HEK293 (cell line): ENCODE results near the gene GABRR1.

Source experiments
- EGR2 ChIP-seq: fragments of 450-650 bp; formaldehyde crosslinking; IDR thresholded peaks from 2 replicates; pipeline ENCODE4 v1.5.1; 2016; ENCODE audit warnings: low read depth, missing biosample characterization, missing genetic modification characterization
- GLIS1 ChIP-seq: fragments of 450-650 bp; formaldehyde crosslinking; IDR thresholded peaks from 2 replicates; pipeline ENCODE4 v1.5.1; 2016; ENCODE audit warnings: missing biosample characterization, missing genetic modification characterization
- KLF1 ChIP-seq: fragments of 450-650 bp; formaldehyde crosslinking; IDR thresholded peaks from 2 replicates; pipeline ENCODE4 v1.5.1; 2016; ENCODE audit warnings: missing biosample characterization, missing genetic modification characterization
- KLF8 ChIP-seq: fragments of 450-650 bp; formaldehyde crosslinking; IDR thresholded peaks from 2 replicates; pipeline ENCODE4 v1.5.1; 2016; ENCODE audit warnings: missing biosample characterization, missing genetic modification characterization
- KLF9 ChIP-seq: fragments of 450-650 bp; formaldehyde crosslinking; IDR thresholded peaks from 2 replicates; pipeline ENCODE4 v1.5.1; 2016; ENCODE audit warnings: missing biosample characterization, missing genetic modification characterization, low read depth
- OSR2 ChIP-seq: fragments of 450-650 bp; formaldehyde crosslinking; IDR thresholded peaks from 2 replicates; pipeline ENCODE4 v1.5.1; 2016; ENCODE audit warnings: missing biosample characterization, missing genetic modification characterization
- SETDB1 ChIP-seq: IDR thresholded peaks from one replicate; pipeline ENCODE4 v1.6.1; 2017; ENCODE audit warnings: mild to moderate bottlenecking, low read length, moderate library complexity, mixed read lengths; ENCODE audit not compliant: insufficient read length
- SP2 ChIP-seq: fragments of 450-650 bp; formaldehyde crosslinking; IDR thresholded peaks from 2 replicates; pipeline ENCODE4 v1.5.1; 2016; ENCODE audit warnings: missing biosample characterization, missing genetic modification characterization
- ZBTB20 ChIP-seq: fragments of 450-650 bp; formaldehyde crosslinking; IDR thresholded peaks from 2 replicates; pipeline ENCODE4 v1.5.1; 2016; ENCODE audit warnings: missing biosample characterization, missing genetic modification characterization
- ZBTB7A ChIP-seq: fragments of 450-650 bp; formaldehyde crosslinking; IDR thresholded peaks from 2 replicates; pipeline ENCODE4 v1.5.1; 2016; ENCODE audit warnings: low read depth, missing biosample characterization, missing genetic modification characterization
- ZFP41 ChIP-seq: fragments of 450-650 bp; formaldehyde crosslinking; IDR thresholded peaks from 2 replicates; pipeline ENCODE4 v1.5.1; 2016; ENCODE audit warnings: missing biosample characterization, missing genetic modification characterization, borderline replicate concordance
- ZNF10 ChIP-seq: fragments of 450-650 bp; formaldehyde crosslinking; IDR thresholded peaks from 2 replicates; pipeline ENCODE4 v1.5.1; 2017; ENCODE audit warnings: missing biosample characterization, missing genetic modification characterization
- ZNF16 ChIP-seq: fragments of 450-650 bp; formaldehyde crosslinking; IDR thresholded peaks from 2 replicates; pipeline ENCODE4 v1.5.1; 2016; ENCODE audit warnings: low read depth, missing biosample characterization, missing genetic modification characterization
- ZNF174 ChIP-seq: fragments of 450-650 bp; formaldehyde crosslinking; IDR thresholded peaks from 2 replicates; pipeline ENCODE4 v1.5.0; 2017; ENCODE audit warnings: missing biosample characterization, mild to moderate bottlenecking, missing genetic modification characterization
- ZNF202 ChIP-seq: fragments of 450-650 bp; formaldehyde crosslinking; IDR thresholded peaks from 2 replicates; pipeline ENCODE4 v1.5.1; 2016; ENCODE audit warnings: missing biosample characterization, missing genetic modification characterization, borderline replicate concordance
- ZNF391 ChIP-seq: fragments of 450-650 bp; formaldehyde crosslinking; IDR thresholded peaks from 2 replicates; pipeline ENCODE4 v1.5.1; 2016; ENCODE audit warnings: low read depth, missing biosample characterization, missing genetic modification characterization, borderline replicate concordance
- ZNF433 ChIP-seq: fragments of 450-650 bp; formaldehyde crosslinking; IDR thresholded peaks from 2 replicates; pipeline ENCODE4 v1.5.1; 2016; ENCODE audit warnings: missing biosample characterization, missing genetic modification characterization, low read depth
- ZNF510 ChIP-seq: fragments of 450-650 bp; formaldehyde crosslinking; IDR thresholded peaks from 2 replicates; pipeline ENCODE4 v1.5.1; 2018; ENCODE audit warnings: mild to moderate bottlenecking, missing genetic modification characterization, missing biosample characterization; ENCODE audit not compliant: insufficient replicate concordance
- ZNF585B ChIP-seq: fragments of 450-650 bp; formaldehyde crosslinking; IDR thresholded peaks from 2 replicates; pipeline ENCODE4 v1.5.1; 2016; ENCODE audit warnings: missing biosample characterization, missing genetic modification characterization
- ZNF654 ChIP-seq: fragments of 450-650 bp; formaldehyde crosslinking; IDR thresholded peaks from 2 replicates; pipeline ENCODE4 v1.5.1; 2016; ENCODE audit warnings: low read depth, missing biosample characterization, missing genetic modification characterization
- ZNF660 ChIP-seq: fragments of 450-650 bp; IDR thresholded peaks from 2 replicates; pipeline ENCODE4 v1.5.1; 2018; ENCODE audit warnings: missing biosample characterization, mild to moderate bottlenecking, missing genetic modification characterization
- ZNF776 ChIP-seq: fragments of 450-650 bp; formaldehyde crosslinking; IDR thresholded peaks from 2 replicates; pipeline ENCODE4 v1.5.0; 2017; ENCODE audit warnings: missing biosample characterization, missing genetic modification characterization, borderline replicate concordance
- TF ChIP-seq, protein P1 (sequence below): fragments of 450-650 bp; formaldehyde crosslinking; IDR thresholded peaks from 2 replicates; pipeline ENCODE4 v1.5.1; 2016; ENCODE audit warnings: missing biosample characterization, missing genetic modification characterization
- TF ChIP-seq, protein P2 (sequence below): fragments of 450-650 bp; IDR thresholded peaks from 2 replicates; pipeline ENCODE4 v1.5.1; 2018; ENCODE audit warnings: missing biosample characterization, missing genetic modification characterization
- TF ChIP-seq, protein P3 (sequence below): fragments of 450-650 bp; formaldehyde crosslinking; IDR thresholded peaks from 2 replicates; pipeline ENCODE4 v1.5.1; 2016; ENCODE audit warnings: missing biosample characterization, missing genetic modification characterization, borderline replicate concordance
- TF ChIP-seq, protein P4 (sequence below): fragments of 450-650 bp; formaldehyde crosslinking; IDR thresholded peaks from 2 replicates; pipeline ENCODE4 v1.5.1; 2016; ENCODE audit warnings: missing biosample characterization, missing genetic modification characterization

Gene GABRR1

DNA sequence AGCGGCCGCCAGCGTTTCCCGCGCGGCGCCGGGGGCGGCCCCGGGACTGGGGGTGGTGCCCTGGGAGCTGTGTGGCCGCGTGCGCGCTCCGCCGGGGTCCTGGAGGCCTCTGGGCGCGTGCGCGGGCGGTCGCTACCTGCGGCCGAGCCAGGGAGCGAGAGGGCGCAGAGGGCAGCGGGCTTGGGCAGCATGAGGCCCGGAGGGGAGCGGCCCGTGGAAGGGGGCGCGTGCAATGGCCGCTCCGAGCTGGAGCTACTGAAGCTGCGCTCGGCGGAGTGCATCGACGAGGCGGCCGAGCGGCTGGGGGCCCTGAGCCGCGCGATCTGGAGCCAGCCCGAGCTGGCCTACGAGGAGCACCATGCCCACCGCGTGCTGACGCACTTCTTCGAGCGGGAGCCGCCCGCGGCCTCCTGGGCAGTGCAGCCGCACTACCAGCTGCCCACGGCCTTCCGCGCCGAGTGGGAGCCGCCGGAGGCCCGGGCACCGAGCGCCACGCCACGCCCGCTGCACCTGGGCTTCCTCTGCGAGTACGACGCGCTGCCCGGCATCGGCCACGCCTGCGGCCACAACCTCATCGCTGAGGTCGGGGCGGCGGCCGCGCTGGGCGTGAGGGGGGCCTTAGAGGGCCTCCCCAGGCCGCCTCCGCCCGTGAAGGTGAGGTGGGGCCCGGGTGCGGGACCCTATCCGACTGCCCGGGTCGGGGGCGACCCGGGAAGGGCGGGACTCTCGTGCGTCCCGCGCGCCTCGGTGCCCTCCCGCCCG, 71.0 kb downstream of the GABRR1 start, which contains the start of gene PM20D2 (continued):
- TF ChIP-seq SP2 (tag by site-specific recombination) (peak; percentile 46), ZNF202 (tag by site-specific recombination) (no peak), OSR2 (tag by site-specific recombination) (peak; percentile 69), ZNF433 (tag by site-specific recombination) (no peak), GLIS1 (tag by site-specific recombination) (peak; percentile 48), KLF1 (tag by site-specific recombination) (peak; percentile 82), ZNF510 (tag by site-specific recombination) (no peak), KLF8 (tag by site-specific recombination) (peak; percentile 89; the same call in 1 of the 2 replicates), ZNF660 (peak; percentile 39), ZNF585B (tag by site-specific recombination) (peak; percentile 21; the same call in 1 of the 2 replicates), ZNF16 (tag by site-specific recombination) (no peak), EGR2 (tag by site-specific recombination) (0 out of 2 replicates have a peak, but pooled peaks have one; percentile 14), ZFP41 (tag by site-specific recombination) (no peak), ZBTB7A (tag by site-specific recombination) (0 out of 2 replicates have a peak, but pooled peaks have one; percentile 27), KLF9 (peak; percentile 48; the same call in 1 of the 2 replicates), ZNF654 (tag by site-specific recombination) (no peak), ZBTB20 (tag by site-specific recombination) (peak; percentile 92), ZNF174 (tag by site-specific recombination) (no peak), SETDB1 (peak; percentile 18), ZNF776 (tag by site-specific recombination) (no peak), ZNF391 (tag by site-specific recombination) (peak; percentile 33; the same call in 1 of the 2 replicates), ZNF10 (tag by site-specific recombination) (no peak)
- TF ChIP-seq, protein P1, sequence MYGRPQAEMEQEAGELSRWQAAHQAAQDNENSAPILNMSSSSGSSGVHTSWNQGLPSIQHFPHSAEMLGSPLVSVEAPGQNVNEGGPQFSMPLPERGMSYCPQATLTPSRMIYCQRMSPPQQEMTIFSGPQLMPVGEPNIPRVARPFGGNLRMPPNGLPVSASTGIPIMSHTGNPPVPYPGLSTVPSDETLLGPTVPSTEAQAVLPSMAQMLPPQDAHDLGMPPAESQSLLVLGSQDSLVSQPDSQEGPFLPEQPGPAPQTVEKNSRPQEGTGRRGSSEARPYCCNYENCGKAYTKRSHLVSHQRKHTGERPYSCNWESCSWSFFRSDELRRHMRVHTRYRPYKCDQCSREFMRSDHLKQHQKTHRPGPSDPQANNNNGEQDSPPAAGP (tag by site-specific recombination), result peak; percentile 68; the same call in 1 of the 2 replicates
- TF ChIP-seq, protein P2, sequence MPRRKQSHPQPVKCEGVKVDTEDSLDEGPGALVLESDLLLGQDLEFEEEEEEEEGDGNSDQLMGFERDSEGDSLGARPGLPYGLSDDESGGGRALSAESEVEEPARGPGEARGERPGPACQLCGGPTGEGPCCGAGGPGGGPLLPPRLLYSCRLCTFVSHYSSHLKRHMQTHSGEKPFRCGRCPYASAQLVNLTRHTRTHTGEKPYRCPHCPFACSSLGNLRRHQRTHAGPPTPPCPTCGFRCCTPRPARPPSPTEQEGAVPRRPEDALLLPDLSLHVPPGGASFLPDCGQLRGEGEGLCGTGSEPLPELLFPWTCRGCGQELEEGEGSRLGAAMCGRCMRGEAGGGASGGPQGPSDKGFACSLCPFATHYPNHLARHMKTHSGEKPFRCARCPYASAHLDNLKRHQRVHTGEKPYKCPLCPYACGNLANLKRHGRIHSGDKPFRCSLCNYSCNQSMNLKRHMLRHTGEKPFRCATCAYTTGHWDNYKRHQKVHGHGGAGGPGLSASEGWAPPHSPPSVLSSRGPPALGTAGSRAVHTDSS (tag by site-specific recombination), result no peak
- TF ChIP-seq, protein P3, sequence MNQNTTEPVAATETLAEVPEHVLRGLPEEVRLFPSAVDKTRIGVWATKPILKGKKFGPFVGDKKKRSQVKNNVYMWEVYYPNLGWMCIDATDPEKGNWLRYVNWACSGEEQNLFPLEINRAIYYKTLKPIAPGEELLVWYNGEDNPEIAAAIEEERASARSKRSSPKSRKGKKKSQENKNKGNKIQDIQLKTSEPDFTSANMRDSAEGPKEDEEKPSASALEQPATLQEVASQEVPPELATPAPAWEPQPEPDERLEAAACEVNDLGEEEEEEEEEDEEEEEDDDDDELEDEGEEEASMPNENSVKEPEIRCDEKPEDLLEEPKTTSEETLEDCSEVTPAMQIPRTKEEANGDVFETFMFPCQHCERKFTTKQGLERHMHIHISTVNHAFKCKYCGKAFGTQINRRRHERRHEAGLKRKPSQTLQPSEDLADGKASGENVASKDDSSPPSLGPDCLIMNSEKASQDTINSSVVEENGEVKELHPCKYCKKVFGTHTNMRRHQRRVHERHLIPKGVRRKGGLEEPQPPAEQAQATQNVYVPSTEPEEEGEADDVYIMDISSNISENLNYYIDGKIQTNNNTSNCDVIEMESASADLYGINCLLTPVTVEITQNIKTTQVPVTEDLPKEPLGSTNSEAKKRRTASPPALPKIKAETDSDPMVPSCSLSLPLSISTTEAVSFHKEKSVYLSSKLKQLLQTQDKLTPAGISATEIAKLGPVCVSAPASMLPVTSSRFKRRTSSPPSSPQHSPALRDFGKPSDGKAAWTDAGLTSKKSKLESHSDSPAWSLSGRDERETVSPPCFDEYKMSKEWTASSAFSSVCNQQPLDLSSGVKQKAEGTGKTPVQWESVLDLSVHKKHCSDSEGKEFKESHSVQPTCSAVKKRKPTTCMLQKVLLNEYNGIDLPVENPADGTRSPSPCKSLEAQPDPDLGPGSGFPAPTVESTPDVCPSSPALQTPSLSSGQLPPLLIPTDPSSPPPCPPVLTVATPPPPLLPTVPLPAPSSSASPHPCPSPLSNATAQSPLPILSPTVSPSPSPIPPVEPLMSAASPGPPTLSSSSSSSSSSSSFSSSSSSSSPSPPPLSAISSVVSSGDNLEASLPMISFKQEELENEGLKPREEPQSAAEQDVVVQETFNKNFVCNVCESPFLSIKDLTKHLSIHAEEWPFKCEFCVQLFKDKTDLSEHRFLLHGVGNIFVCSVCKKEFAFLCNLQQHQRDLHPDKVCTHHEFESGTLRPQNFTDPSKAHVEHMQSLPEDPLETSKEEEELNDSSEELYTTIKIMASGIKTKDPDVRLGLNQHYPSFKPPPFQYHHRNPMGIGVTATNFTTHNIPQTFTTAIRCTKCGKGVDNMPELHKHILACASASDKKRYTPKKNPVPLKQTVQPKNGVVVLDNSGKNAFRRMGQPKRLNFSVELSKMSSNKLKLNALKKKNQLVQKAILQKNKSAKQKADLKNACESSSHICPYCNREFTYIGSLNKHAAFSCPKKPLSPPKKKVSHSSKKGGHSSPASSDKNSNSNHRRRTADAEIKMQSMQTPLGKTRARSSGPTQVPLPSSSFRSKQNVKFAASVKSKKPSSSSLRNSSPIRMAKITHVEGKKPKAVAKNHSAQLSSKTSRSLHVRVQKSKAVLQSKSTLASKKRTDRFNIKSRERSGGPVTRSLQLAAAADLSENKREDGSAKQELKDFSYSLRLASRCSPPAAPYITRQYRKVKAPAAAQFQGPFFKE (tag by site-specific recombination), result no peak
- TF ChIP-seq, protein P4, sequence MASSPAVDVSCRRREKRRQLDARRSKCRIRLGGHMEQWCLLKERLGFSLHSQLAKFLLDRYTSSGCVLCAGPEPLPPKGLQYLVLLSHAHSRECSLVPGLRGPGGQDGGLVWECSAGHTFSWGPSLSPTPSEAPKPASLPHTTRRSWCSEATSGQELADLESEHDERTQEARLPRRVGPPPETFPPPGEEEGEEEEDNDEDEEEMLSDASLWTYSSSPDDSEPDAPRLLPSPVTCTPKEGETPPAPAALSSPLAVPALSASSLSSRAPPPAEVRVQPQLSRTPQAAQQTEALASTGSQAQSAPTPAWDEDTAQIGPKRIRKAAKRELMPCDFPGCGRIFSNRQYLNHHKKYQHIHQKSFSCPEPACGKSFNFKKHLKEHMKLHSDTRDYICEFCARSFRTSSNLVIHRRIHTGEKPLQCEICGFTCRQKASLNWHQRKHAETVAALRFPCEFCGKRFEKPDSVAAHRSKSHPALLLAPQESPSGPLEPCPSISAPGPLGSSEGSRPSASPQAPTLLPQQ (tag by site-specific recombination), result peak; percentile 89
